CD4-positive, alpha-beta T cell treated with Interleukin-17A for 1 hour (primary cell): ENCODE measurements around the gene DLG2.
"Not testable (repeated sequence)": the region's sequence is repeated elsewhere in the genome, so short reads cannot be mapped to it uniquely, and the experiment has no call there.

ENCODE experiments used
- DNase-seq: peaks from one replicate; pipeline ENCODE4 v3.0.0-alpha.2; 2020

DLG2 gene

DNA sequence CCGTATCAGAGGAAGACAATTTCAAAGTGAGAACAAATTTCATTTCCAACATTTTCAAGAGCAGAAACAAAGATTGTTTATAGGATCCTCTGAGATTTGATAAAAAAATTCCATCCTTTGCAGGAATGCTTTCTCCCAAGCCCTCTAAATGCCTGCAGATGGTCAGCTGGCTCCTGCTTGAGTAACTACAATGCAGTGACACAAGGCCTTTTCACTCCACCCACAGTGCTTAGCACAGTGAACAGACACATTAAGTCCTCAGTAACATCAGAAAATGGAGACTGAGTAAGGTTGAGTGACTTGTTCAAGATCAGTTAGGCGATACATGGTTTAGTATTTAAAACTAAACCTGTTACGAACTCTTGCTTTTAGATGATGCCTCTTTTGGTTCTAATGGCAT lies 1813.8 kb downstream of the DLG2 start:
- DNase-seq, result no peak

DNA sequence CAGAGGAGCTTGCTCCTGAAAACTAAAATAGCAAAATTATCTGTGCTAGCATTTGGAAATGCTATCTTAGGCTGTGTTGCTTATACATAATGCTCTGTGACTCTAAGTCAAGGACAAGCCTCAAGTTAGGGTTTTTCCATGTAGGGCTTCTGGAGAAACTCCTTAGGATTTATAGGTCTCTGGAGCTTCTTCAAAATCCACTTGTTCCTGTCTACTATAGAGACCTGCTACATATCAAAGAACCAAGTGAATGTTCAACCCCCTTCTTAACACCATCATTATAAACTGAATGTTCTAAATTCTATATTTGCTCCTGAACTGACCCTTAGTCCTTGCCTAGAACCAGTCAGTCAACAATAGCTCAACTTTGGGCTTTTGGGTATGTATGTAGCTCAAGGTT lies 1817.9 kb downstream of the DLG2 start:
- no peak for DNase-seq

DNA sequence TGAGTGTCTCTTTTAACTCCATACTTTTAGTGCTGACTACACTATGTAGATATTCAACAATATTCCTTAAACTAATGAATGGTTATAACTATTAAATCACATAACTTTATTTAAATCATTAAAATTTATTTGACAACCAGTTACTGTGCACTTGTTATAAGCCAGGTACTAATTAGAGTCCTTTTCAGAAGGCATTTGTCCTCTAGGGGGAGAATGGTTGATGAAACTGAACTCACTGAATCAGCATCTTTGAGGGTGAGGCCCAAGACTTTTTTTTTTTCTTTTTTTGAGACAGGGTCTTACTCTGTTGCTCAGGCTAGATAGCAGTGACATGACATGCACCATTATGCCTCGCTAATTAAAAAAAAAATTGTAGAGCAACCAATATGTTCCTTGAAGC lies 1825.3 kb downstream of the DLG2 start:
- DNase-seq, result no peak

DNA sequence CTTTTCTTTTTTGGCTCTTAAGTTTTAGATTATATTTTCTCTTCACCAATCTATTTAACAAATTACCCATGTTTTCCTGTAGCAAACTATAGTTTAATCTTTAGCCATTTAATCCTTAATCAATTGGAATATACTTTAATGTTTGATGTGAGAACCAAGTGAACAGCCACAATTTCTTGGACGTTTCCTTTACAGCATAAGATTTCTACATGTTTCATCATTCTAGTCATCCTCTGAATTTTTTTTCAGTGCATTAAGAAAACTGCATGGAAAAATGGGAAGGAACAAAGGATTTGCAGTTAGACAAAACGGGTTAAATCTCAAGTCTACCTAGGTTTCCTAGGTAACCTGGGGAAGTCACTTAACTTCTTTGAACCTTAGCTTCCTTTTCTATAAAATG lies 1833.8 kb downstream of the DLG2 start:
- DNase-seq, result no peak

DNA sequence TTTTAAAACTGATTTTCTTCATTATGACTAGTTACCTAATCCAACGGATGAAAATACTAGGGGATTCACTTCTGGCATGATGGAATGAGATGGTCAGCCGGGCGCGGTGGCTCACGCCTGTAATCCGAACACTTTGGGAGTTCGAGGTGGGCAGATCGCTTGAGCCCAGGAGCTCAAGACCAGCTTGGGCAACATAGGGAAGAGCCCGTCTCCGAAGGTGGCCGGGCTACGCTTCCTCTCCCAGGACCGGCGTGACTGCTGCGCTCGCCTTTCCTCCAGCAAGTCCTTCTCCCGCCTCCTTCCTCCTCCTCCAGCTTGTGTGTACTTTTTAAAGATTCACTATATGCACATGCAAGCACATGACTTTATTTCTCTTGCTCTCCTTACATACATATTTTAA lies 1835.6 kb downstream of the DLG2 start:
- no peak for DNase-seq

DNA sequence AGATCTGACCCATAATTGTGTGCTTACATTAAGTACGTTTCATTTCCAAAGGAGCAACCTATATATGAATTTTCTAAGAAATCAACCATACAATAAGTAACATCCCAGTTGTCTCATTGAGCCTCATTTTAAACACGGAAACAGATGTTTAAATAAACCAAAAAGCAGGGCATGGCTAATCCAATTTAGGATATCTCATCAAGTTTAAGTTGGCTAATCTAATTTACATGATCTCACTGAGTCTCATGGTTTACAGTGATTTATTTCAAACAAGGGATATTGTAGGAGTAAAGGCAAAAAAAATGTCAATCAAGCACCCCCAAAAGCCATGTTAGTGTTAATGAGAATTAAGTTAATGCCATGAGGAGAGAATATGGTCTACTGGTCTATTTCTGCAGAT lies 1841.2 kb downstream of the DLG2 start:
- no peak for DNase-seq

DNA sequence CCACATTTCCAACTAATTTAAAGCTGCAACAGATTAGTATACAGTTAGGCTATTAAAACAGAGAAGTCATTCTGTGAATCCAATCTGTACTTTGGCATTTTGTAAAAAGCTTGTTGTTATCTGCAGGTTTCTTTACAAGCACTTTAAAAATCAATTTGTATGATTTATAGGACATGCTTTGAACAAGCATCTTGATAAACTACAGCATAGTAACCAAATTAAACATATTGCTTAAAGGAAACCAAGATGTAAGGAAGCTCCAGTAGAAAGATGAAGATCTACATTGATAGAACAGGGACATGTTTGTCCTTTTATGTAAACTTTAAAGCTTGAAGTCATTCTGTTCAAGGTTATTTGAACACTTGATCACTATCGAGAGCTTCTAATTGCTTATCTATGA lies 1842.7 kb downstream of the DLG2 start:
- DNase-seq, result no peak

DNA sequence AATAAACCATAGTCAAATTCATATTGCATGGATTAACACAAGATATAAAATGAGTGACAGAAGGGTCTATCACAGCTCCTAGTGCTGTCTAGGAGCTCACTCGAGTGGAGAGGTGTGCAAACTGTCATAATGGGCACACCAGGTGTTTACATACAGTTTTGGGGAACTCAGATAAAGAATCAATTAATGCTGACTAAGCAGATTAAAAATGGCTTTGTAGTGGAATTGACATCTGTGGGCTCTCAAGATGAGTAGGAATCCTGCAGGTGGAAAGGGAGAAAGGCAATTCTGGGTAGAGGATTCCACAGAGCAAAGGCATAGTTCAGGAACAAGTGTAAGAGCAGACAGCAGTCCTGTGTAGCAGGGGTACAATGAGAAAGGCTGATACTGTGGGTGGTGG lies 1844.8 kb downstream of the DLG2 start:
- no peak for DNase-seq

DNA sequence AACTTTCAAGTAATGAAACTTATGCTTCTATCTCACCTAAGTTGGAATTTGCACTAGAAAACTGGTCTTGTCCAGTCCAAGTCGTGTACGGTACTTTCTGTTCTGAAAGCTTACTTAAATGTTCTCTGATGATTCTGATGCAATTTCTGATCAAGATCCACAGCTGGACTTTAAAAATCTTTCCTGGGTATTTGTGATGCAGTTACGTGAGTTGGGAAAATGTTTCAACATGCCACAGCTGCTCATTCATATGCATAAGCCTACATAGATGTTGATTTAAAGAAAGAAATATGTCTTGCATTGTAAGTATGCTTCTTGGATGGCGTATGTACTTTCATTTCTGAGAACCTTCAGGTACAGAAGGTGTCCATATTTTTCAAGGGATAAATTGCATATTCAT lies 1847.3 kb downstream of the DLG2 start:
- DNase-seq, result no peak

DNA sequence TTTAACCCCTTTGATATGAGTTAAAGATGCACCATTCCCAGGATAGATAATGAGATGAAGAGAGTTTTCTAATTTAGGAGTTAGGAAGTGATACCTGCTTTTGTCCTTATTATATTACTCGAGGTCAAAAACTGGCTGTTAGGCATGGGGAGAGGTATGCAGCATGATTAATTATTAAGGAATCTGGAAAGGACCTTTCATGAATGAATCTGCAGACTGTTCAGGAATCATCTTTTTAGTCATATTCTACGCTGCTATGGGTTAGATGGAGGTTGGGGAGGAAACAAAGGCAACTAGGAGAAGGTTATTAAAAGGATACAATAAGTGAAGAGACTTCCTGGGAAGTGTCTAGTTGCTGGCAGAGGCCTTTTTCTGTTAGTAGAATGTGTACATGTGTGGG lies 1848.5 kb downstream of the DLG2 start:
- DNase-seq, result no peak

DNA sequence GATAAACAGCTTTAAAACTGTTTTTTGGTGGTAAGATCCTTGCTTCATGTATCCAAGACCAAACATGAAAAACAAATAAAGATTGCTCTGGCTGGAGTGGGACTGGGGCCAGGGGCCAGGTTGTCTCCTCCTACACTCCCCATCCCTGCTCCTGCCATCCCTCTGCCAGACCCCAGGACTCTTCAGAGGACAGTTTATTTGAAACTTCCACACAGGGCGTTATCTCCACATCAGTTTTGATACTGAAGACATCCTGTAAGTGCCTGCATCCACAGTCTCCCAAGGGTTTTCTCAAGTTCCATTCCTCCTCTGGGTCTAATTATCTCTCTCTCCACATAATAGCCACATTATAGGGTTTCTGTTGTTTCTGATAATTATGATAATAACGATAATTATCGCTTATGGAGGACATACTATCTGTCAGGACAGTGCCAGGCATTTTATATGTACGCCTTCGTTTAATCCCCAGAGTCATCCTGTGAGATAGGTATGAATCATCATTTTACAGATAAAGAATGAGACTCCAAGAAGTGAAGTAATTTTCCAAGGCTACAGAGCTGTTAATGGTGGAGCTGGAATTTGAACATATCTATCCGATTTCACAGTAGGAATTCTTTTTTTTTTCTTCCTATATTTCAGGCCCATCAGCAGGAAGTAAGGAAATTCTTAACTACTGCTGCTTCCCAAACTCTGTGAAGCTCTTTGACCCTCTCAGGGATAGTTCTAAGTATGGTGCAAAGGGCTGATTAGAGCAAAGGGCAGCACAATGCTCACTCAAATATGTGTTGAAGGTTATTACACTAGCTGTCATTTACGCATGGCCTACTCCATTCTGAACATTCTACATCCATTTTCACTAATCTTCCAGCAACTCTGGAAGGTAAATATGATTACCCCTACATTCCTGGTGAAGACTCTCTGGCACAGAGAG lies 1852.9 kb downstream of the DLG2 start:
- no peak for DNase-seq

DNA sequence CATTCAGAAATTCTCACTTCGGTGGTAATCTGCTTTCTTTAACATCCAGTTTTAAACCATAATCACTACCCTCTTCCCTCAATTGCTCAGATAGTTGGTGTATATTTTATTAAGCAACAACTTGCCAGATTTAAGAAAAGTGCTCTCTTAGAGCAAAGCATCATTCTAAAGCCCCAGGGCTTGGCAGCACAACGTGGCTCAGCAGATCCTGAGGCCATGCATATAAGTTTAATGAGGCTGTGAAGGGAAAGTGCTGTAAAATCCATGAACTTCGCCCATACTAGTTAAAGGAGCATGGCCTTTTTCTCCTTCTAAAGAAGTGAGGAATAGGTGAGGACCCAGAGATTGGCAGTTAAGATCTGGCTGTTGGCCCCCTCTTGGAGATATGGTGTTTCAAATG lies 1858.7 kb downstream of the DLG2 start:
- no peak for DNase-seq

DNA sequence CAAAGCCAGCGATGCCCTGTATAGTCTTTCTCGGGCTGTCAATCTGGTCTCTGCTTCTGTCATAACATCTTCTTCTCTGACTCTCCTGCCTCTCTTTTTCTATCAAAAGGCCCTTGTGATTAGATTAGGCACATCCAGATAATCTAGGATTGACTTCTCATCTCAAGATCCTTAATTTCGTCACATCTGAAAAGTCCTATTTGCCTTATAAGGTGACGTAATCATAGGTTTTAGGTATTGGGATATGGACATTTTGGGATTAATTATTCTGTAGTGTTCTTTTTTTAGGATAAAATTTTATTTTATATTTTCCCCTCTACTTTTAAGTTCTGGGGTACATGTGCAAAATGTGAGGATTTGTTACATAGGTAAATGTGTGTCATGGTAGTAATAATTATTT lies 1860.2 kb downstream of the DLG2 start:
- DNase-seq, result no peak

DNA sequence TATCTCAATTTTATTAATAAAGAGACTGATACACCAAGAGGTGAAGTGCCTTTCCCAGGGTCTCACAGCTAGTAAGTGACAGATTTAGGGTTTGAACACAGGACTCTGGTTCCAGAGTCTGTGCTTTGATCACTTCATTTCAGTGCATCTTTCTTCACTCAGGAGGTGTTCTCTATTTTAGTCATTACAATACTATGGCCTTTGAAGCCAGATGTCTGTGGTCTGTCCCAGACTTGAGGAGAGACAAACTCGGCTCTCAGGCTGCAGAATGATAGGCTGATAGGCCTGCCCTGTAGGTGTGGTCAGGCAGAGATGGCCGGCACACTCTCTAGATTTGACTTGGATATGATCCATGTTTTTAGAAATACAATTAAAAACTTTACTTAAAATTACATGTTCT lies 1862.5 kb downstream of the DLG2 start:
- no peak for DNase-seq

DNA sequence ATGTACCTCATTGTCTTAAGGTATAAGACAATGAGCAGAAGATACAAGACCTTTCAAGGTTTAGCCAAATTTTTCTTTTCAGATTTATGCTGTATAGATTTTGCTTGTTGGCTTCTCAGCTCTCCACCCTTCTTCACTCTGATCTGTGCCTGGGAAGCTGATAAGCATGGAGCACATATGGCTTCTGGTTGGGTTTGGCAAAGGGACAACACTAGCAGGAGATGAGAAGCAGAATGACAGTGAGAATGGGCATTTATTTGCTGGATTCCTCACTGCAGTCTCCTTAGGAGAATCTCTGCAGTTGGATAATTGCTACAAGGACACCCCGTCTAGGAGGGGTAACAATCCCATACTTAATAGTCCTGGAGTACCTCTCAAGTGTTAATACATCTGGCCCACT lies 1866.2 kb downstream of the DLG2 start:
- DNase-seq, result no peak

DNA sequence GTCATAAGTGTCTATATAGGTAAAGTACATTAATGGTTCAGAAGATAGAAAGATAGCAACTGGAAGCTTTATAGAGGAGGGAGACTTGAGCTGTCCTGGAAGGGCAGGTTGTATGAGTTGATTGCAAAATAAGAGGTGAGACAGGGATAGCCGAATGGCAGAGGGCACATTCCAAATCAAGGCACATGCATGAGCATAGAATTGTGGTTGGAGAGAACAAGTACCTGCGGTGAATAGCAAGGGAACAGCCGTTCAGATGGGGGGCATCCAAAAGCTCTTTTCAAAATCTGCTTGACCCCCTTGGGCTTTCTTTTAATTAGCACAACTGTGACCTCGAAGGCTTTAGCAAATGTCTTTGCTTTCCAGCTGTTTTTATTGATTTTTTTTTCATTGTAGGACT lies 1868.0 kb downstream of the DLG2 start:
- DNase-seq, result no peak

DNA sequence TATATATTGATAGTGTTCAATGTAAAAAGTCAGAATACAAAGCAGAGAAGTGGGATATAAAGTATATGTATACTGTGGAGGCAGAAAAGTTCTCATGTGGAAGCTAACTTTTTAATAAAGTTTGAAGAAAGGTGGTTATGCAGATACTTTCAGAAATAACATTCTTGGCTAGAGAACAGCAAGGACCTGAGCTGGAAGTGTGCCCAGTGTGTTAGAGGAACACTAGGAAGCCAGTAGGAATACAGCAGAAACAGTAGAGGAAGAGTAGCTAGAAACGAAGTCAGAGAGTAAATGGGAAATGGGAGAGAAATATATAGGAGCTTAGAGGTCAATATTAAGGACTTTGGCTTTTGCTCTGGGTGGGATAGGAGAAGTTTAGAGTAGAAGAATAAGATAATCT lies 1876.1 kb downstream of the DLG2 start:
- DNase-seq, result no peak

DNA sequence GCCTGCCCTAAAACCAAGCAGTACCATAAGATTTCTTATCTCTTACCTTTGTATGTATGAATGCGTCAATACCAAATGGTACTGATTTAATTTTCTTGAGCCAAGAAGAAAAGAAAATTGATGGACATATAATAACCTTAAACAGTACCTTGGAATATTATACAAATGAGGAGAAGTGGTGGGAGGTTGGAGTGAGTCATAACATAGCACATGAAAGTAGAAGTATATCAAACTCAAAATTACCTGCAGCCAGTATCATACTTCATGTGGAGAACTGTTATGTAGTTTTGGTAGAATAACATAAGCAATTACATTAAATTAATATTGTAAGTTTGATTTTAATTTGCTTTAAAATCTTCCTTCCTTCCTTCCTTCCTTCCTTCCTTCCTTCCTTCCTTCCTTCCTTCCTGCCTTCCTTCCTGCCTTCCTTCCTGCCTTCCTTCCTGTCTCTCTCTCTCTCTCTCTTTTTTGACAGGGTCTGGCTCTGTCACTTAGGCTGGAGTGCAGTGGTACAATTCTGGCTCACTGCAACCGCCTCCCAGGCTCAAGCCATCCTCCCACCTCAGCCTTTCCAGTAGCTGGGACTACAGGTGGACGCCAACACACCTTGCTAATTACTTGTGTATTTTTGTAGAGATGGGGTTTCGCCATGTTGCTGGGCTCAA lies 1880.1 kb downstream of the DLG2 start:
- no peak for DNase-seq

DNA sequence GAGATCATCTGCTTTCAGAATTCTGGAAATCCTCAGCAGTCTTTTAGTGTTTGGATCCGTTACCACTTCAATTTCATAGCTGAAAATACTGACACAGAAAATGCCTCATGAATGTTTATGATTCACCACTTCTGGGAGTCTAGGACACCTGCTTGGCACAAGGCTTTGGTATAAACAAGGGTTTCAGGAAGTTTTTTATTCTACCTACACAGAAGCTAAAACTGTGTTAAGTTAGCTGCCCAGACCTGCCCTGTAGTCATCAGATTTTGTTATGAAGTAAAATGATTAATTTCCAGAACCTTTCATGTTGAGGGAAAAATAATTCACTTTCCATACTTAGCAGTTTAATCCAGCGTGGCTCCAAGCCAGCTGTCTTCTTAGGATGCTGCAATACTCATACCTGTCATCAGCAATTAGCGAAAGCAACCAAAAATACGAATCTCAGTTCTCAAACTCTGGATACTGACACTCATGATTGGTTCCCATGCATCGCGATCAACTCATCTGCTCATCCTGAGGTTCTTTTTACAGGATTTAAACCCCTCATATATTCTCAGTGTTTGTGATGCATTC lies 1882.4 kb downstream of the DLG2 start:
- no peak for DNase-seq

DNA sequence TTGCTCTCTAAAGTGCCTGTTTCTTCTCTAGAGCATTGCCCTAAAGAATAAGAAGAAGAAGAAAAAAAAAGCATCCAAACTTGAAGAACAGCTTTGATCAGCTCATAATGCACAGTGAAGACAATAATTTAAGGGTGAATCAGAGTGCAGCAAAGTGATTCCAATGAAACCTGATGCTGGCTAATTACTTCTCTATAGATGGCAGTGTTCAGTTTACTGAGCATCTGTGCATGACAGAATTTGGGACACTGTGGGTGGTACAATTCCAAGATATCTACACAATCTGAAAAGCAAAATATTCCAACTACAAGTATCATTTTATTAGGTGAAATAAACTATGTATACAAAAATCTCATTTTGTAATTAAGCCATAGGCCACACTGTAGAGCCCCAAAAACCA lies 1890.5 kb downstream of the DLG2 start:
- no peak for DNase-seq

DNA sequence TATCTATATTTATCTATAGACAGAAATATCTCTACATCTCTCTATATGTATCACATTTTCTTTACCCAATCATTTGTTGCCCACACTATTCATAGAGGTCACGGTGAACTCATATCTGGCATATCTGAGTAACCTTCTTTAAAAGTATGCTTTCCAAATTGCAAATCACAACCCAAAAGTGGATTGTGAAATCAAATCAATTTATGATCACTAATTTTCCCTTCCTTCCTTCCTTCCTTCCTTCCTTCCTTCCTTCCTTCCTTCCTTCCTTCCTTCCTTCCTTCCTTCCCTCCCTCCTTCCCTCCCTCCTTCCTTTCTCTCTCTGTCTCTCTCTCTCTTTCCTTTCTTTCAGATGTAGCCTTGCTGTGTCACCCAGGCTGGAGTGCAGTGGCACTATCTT lies 1893.0 kb downstream of the DLG2 start:
- no peak for DNase-seq

DNA sequence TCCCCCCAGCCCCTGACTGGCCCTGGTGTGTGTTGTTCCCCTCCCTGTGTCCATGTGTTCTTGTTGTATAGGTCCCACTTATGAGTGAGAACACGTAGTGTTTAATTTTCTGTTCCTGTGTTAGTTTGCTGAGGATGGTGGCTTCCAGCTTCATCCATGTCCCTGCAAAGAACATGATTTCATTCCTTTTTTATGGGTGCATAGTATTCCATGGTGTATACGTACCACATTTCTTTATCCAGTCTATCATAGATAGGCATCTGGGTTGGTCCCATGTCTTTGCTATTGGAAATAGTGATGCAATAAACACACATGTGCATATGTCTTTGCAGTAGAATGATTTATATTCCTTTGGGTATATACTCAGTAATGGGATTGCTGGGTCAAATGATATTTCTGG lies 1895.9 kb downstream of the DLG2 start:
- DNase-seq, result not testable (repeated sequence)

DNA sequence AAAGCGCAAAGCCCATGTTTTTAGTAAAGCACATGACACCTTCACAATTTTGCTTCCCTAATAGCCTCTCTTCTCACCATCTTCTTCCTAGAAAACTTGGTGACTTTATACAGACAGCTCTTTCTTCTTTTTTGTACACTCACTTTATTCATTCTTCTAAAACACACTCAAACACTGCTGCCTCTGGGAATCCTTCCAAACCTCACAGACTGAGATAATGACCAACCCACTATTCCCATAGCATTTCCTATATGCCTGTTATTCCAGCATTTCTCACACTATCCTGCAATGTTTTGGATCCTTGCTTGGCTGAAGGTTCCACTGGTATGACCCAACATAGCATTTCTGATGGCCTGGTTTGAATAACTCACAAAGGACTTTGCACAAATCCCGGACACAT lies 1898.9 kb downstream of the DLG2 start:
- DNase-seq, result no peak

DNA sequence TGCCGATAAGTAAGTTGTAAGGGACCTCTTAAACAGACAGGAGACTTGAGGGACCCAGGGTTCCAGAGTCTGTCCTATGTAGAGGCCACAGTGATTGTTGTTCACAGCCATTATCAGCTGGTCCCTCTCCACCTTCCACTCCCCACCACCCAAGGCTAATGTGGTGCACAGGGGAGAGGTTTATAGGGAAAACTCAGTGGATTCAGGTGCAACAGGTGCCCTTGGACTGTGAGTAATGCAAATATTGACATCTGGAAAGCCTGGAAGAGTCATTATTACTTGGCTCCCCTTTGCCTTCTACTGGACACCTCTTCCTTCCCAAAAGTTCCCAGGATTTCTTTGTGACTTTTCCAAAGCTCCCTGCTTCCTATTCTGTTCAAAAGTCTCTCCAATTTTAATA lies 1899.9 kb downstream of the DLG2 start:
- DNase-seq, result no peak
